ENCODE measurements around the gene WDFY3. TPM values are rescaled to one million over a fixed set of nuclear protein-coding genes. Genes with fewer than 3 reads are reported as not detected.

Gene WDFY3
- total RNA-seq, 1 donor from 2014 or later = 95.5 TPM

- DNase-seq (ENCODE audit: low read depth, low spot score) = no peak
These were observed 339.8 kb downstream of the WDFY3 start for GRCh38 chr4:84626673-84627072.

- no peak for DNase-seq (ENCODE audit: low read depth, low spot score)
These were observed 342.8 kb downstream of the WDFY3 start for GRCh38 chr4:84623661-84624060.

GRCh38 chr4:84622959-84623358 lies 343.5 kb downstream of the WDFY3 start:
- no peak for DNase-seq (ENCODE audit: low read depth, low spot score)

Measured in pulmonary artery endothelial cell (primary cell).